GM12873 (cell line): ENCODE results near the gene KRT74.

ENCODE experiments used
- TF ChIP-seq, protein P1 (sequence below): IDR thresholded peaks from 2 replicates; pipeline ENCODE4 v1.5.1; 2012; ENCODE audit warnings: low read depth, mild to moderate bottlenecking, moderate library complexity, low read length, control low read depth; ENCODE audit not compliant: insufficient read depth; ENCODE audit errors: missing control alignments

Gene KRT74

DNA sequence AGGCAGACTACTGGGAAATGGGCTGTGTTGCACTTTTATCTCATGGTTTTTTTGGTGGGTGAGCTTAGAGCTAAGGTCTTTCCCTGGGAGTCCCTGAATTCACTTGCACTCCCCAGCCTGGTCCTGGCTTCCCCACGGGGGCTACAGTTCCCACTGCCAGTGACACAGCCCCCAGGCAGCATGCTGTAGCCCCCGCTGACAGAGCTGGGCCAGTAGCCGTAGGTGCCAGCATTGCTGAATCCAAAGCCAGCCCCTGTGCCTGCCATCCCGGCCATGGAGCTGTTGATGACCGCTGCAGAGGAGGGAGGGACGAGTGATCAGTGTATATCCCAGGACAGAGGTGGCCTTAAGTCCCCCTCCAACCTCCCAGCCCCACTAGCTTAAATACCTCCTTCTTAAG, 34.5 kb upstream of the KRT74 start:
- TF ChIP-seq, protein P1, sequence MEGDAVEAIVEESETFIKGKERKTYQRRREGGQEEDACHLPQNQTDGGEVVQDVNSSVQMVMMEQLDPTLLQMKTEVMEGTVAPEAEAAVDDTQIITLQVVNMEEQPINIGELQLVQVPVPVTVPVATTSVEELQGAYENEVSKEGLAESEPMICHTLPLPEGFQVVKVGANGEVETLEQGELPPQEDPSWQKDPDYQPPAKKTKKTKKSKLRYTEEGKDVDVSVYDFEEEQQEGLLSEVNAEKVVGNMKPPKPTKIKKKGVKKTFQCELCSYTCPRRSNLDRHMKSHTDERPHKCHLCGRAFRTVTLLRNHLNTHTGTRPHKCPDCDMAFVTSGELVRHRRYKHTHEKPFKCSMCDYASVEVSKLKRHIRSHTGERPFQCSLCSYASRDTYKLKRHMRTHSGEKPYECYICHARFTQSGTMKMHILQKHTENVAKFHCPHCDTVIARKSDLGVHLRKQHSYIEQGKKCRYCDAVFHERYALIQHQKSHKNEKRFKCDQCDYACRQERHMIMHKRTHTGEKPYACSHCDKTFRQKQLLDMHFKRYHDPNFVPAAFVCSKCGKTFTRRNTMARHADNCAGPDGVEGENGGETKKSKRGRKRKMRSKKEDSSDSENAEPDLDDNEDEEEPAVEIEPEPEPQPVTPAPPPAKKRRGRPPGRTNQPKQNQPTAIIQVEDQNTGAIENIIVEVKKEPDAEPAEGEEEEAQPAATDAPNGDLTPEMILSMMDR, result no peak

DNA sequence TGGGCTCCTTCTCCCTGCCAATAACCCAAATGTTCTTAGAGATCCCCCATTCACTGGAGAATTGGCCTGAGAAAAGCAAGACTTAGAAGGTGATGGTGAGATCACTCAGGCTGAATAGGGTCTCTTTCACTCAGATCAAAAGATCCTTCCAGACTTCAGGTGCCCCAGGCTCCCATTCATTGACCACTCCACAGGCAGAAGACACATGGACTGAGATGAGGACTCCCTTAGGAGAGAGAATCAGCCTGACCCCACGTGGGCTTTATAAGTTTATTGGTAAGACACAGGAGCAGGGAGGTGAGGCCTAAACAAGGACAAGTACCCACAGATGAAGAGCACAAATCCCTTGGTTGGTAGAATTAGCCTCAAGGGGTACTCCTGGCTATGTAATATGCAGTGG, 33.7 kb upstream of the KRT74 start:
- TF ChIP-seq, protein P1, result no peak

DNA sequence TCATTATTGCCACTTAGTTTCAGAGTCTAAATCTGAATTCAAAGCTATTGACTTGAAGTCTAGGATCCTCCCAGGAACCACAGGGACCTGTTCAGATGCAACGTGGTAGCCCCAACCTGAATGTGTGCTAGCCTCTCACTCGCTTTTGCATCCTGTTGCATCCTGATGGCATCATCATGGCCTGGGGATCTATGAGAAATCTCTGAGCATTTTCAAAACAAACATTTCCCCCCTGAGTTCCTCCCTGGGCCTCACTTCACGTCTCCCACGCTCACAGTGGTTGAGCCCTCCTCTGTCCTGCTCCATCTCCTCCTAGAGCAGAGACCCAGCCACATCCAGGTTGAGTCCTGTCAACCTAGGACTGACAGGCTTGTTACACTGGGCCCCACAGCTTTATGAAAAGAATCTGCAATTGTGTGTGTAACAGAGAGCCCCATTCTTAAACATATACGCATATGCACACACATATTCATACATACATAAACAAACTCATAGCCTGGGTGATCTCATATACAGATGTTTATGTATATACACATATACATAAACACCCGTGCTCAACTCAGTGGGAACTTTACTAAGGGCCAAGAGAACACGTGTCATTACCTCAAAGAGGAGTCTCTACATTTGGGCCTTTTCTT, 33.1 kb upstream of the KRT74 start:
- TF ChIP-seq, protein P1, result no peak

DNA sequence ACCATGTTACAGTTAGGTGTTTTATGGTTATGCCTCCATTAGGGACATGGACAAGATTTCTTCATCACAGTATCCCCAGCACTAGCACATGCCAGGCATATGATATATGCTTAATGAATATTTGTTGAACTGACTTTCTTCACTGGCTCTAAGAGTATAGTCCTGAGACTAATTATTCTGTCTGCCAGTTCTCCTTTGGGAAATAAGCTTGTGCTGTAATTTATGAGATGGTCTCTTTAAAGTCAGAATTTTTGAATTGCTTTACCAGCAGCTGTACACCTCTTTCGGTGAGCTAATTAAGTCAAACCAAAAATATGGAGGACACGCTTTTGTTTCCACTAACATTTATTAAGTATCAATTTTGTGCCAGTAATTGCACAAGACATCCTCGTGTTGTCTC, 32.5 kb upstream of the KRT74 start:
- TF ChIP-seq, protein P1, result no peak

DNA sequence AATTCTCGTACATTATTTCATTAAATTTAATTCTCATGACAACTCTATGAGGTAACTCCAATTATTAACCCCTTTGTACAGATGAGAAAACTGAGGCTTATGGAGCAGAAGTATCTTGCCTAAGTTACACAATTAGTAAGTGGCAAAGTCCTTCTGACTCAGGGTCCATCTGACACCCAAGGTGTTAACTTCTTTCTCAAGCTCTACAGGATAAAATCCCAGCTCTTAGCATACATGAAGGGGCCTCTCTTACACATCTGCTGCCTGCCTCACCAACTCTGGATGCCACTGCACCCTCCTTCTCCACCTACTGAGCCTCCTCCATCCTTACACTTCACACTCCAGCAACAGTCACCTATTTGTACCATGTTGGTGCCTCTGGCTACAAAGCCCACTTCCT, 31.9 kb upstream of the KRT74 start:
- TF ChIP-seq, protein P1, result no peak

DNA sequence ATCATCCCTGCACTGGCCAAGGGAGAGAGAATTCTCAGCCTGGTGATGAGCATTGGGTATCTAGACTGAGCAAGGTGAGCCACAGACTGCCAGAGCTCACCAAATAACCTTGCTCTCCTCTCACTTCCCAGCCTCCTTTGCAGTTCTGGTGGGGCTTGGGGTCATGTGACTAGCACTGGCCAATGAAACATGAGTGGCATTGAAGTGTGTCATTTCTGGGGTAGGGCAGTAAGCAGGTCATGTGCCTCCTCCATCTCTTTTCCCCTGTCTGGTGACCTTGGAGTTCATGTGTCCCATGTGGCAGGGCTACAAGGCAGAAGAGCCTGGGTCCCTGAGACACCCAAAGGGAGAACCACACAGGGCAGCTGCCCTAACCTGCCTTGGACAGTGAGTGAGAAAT, 31.2 kb upstream of the KRT74 start:
- TF ChIP-seq, protein P1, result no peak

DNA sequence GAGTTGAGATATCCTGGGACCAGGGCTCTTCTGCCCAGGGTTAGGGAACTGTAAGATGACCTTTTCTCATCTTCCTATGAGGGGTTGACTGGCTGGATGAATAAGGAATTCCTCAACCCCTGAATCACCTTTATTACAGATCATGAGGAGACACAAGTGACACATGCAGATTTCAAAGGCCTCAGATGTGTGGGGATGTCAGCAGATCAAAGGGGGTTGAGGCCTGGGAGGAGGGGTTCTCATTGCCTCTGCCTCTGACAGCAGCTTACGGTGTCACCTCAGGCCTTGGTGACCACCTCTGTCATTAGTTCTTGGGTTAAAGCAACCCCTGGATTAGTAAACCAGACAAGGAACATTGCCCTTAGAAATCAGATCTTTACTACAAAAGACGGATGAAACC, 29.7 kb upstream of the KRT74 start:
- TF ChIP-seq, protein P1, result no peak
